ENCODE results near the gene SLC29A3.

GRCh38 chr10:71390921-71391690 is 72.0 kb downstream of the SLC29A3 start:
- TF ChIP-seq CTCF (IDR thresholded peaks at IDR 0.05 in 2 of 3, conservative IDR thresholded peaks at IDR 0.05 in 1 of 3; ENCODE audit: borderline replicate concordance in 1 of 3, insufficient read depth in 1 of 3, low read depth in 2 of 3, low read length in 2 of 3) (no peak), EZH2phosphoT487 (IDR thresholded peaks at IDR 0.05; ENCODE audit: borderline replicate concordance) (no peak), SIN3A (IDR thresholded peaks at IDR 0.05; ENCODE audit: low read depth) (no peak), POLR2A (IDR thresholded peaks at IDR 0.05; ENCODE audit: borderline replicate concordance, extremely low read depth, insufficient read depth, insufficient read length) (no peak), MAX (IDR thresholded peaks at IDR 0.05) (no peak)
